Measurements from ENCODE around the gene SHPK. TPM values are rescaled to one million over a fixed set of nuclear protein-coding genes. Genes with fewer than 3 reads are reported as not detected.
A peak's percentile ranks its signal among the peaks of the same experiment; 100 is the strongest.

SHPK gene
- polyA plus RNA-seq, 1 donor, result 21.3 TPM

- H3K9me3 ChIP-seq (ENCODE audit: control insufficient read depth, low read depth, low read length), result no peaks in the 10 kb centered on the region
- peak; percentile 34 to 41 for DNase-seq
- 100% methylated on average over 1 of the region's 20 CpGs for WGBS (ENCODE audit: insufficient coverage, low lambda C conversion rate)
- H3K36me3 ChIP-seq (ENCODE audit: control insufficient read depth, insufficient read depth, low read length), result peaks cover 42% of the 10 kb centered on the region
- no peaks in the 10 kb centered on the region for H3K4me1 ChIP-seq (ENCODE audit: control insufficient read depth, insufficient read depth, low read length)
- H3K4me3 ChIP-seq (ENCODE audit: low read length), result no peak overlapping the region
- H3K27ac ChIP-seq (ENCODE audit: low read length), result no peak overlapping the region
- H3K27me3 ChIP-seq (ENCODE audit: control insufficient read depth, insufficient read depth, low read length), result no peaks in the 10 kb centered on the region
Observed at GRCh38 chr17:3647769-3648555, 11.9 kb upstream of the SHPK start.

- no CpG with 5 or more reads among the region's 12 CpGs for WGBS (ENCODE audit: insufficient coverage, low lambda C conversion rate)
- no peaks in the 10 kb centered on the region for H3K9me3 ChIP-seq (ENCODE audit: control insufficient read depth, low read depth, low read length)
- H3K27me3 ChIP-seq (ENCODE audit: control insufficient read depth, insufficient read depth, low read length), result no peaks in the 10 kb centered on the region
- no peaks in the 10 kb centered on the region for H3K4me1 ChIP-seq (ENCODE audit: control insufficient read depth, insufficient read depth, low read length)
- peaks cover 42% of the 10 kb centered on the region for H3K36me3 ChIP-seq (ENCODE audit: control insufficient read depth, insufficient read depth, low read length)
- H3K27ac ChIP-seq (ENCODE audit: low read length), result no peak overlapping the region
- no peak for DNase-seq
- no peak overlapping the region for H3K4me3 ChIP-seq (ENCODE audit: low read length)
Observed at GRCh38 chr17:3647251-3647650, 11.2 kb upstream of the SHPK start.

DNA sequence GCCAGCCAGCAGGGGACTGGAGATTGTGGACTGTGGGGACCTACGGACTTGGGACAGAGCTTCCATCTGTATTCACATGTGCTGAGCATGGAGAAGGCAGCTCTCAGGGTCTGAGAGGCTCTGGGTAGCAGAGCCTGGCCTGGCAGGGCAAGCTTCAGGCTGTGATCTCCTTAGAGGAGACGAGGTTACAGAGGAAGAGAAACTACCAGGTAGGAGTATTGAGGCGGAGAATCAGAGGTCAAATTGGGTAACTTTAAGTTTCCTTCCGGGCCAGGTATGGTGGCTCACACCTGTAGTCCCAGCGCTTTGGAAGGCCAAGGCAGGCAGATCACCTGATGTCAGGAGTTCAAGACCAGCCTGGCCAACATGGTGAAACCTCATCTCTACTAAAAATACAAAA lies 9.3 kb upstream of the SHPK start:
- Histone ChIP-seq H3K27ac (ENCODE audit: low read length) (no peak overlapping the region), H3K27me3 (ENCODE audit: control insufficient read depth, insufficient read depth, low read length) (no peaks in the 10 kb centered on the region), H3K4me3 (ENCODE audit: low read length) (no peak overlapping the region), H3K4me1 (ENCODE audit: control insufficient read depth, insufficient read depth, low read length) (no peaks in the 10 kb centered on the region), H3K9me3 (ENCODE audit: control insufficient read depth, low read depth, low read length) (no peaks in the 10 kb centered on the region), H3K36me3 (ENCODE audit: control insufficient read depth, insufficient read depth, low read length) (peaks cover 43% of the 10 kb centered on the region)
- no peak for DNase-seq
- WGBS (ENCODE audit: insufficient coverage, low lambda C conversion rate), result no CpG with 5 or more reads among the region's 5 CpGs

GRCh38 chr17:3643889-3644349 lies 7.9 kb upstream of the SHPK start:
- H3K27ac ChIP-seq (ENCODE audit: low read length), result no peak overlapping the region
- WGBS (ENCODE audit: insufficient coverage, low lambda C conversion rate), result 100% methylated on average over 2 of the region's 4 CpGs
- peaks cover 34% of the 10 kb centered on the region for H3K36me3 ChIP-seq (ENCODE audit: control insufficient read depth, insufficient read depth, low read length)
- H3K4me3 ChIP-seq (ENCODE audit: low read length), result no peak overlapping the region
- H3K4me1 ChIP-seq (ENCODE audit: control insufficient read depth, insufficient read depth, low read length), result no peaks in the 10 kb centered on the region
- H3K9me3 ChIP-seq (ENCODE audit: control insufficient read depth, low read depth, low read length), result no peaks in the 10 kb centered on the region
- DNase-seq, result no peak
- H3K27me3 ChIP-seq (ENCODE audit: control insufficient read depth, insufficient read depth, low read length), result no peaks in the 10 kb centered on the region

DNA sequence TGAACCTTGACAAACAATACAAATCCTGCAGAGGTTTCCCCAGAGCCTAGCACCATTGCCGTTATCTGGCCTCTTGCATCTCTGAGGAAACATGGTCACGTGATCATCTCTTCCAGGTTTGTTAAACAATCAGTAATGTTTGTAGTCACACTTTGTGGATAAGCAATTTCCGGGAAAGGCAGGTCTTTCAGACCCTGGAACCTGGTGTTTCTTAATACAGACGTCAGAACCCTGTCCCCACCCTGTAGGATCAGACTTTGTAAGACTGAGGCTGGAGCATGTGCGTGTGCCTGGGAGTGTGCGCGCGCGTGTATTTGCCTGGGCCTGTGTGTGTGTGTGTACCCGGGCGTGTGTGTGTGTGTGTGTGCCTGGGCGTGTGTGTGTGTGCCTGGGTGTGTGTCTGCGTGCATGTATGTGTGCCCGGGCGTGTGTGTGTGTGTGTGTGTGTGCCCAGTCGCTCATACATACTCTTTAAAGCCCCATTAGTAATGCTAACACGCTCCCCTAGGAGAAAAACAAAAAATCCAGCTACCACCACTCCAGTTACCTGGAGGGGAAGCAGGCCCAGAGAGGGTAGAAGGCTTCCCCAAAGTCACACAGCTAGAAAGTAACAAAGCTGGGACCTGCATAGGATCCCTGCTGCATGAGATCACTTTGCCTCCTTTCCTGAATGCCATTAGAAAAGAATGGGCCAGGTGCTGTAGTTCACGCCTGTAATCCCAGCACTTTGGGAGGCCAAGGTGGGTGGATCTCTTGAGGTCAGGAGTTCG lies 5.9 kb upstream of the SHPK start:
- DNase-seq, result peak in 1 of 2 donors; percentile 68
- Histone ChIP-seq H3K4me3 (ENCODE audit: low read length) (no peak overlapping the region), H3K9me3 (ENCODE audit: control insufficient read depth, low read depth, low read length) (no peaks in the 10 kb centered on the region), H3K27ac (ENCODE audit: low read length) (no peak overlapping the region), H3K27me3 (ENCODE audit: control insufficient read depth, insufficient read depth, low read length) (no peaks in the 10 kb centered on the region), H3K4me1 (ENCODE audit: control insufficient read depth, insufficient read depth, low read length) (no peaks in the 10 kb centered on the region), H3K36me3 (ENCODE audit: control insufficient read depth, insufficient read depth, low read length) (peaks cover 24% of the 10 kb centered on the region)
- no CpG with 5 or more reads among the region's 19 CpGs for WGBS (ENCODE audit: insufficient coverage, low lambda C conversion rate)

DNA sequence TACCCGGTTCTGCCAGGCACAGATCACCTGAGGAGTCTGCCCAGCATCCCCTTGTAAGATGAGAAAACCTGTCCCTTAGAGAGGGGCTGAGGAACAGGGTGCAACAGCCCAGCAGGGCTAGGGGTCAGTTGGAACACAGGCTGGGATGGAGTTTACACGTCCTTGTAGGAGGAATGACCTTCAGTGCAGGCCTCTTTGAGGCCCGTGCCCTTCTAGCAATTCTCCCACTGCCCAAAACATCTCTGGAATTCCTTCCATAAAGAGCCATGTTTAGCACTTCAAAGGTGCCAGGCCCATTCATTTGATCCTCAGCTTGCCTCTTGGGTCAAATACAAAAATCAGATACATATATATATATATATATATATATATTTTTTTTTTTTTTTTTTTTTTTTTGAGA lies 5.0 kb upstream of the SHPK start:
- peaks cover 20% of the 10 kb centered on the region for H3K36me3 ChIP-seq (ENCODE audit: control insufficient read depth, insufficient read depth, low read length)
- no peaks in the 10 kb centered on the region for H3K4me1 ChIP-seq (ENCODE audit: control insufficient read depth, insufficient read depth, low read length)
- H3K9me3 ChIP-seq (ENCODE audit: control insufficient read depth, low read depth, low read length), result no peaks in the 10 kb centered on the region
- no peaks in the 10 kb centered on the region for H3K27me3 ChIP-seq (ENCODE audit: control insufficient read depth, insufficient read depth, low read length)
- no peak for DNase-seq
- H3K27ac ChIP-seq (ENCODE audit: low read length), result no peak overlapping the region
- no CpG with 5 or more reads among the region's 3 CpGs for WGBS (ENCODE audit: insufficient coverage, low lambda C conversion rate)
- H3K4me3 ChIP-seq (ENCODE audit: low read length), result no peak overlapping the region

GRCh38 chr17:3639981-3640596 lies 4.0 kb upstream of the SHPK start:
- H3K36me3 ChIP-seq (ENCODE audit: control insufficient read depth, insufficient read depth, low read length), result peaks cover 18% of the 10 kb centered on the region
- no peaks in the 10 kb centered on the region for H3K4me1 ChIP-seq (ENCODE audit: control insufficient read depth, insufficient read depth, low read length)
- WGBS (ENCODE audit: insufficient coverage, low lambda C conversion rate), result no CpG with 5 or more reads among the region's 7 CpGs

GRCh38 chr17:3636908-3637373 lies 891 bp upstream of the SHPK start:
- no peak for DNase-seq
- no peaks in the 10 kb centered on the region for H3K9me3 ChIP-seq (ENCODE audit: control insufficient read depth, low read depth, low read length)
- H3K36me3 ChIP-seq (ENCODE audit: control insufficient read depth, insufficient read depth, low read length), result peaks cover 12% of the 10 kb centered on the region
- peaks cover 10% of the 10 kb centered on the region for H3K4me1 ChIP-seq (ENCODE audit: control insufficient read depth, insufficient read depth, low read length)
- WGBS (ENCODE audit: insufficient coverage, low lambda C conversion rate), result 8% methylated on average over 5 of the region's 31 CpGs
- no peaks in the 10 kb centered on the region for H3K27me3 ChIP-seq (ENCODE audit: control insufficient read depth, insufficient read depth, low read length)
- peak overlapping the region; percentile 76 for H3K4me3 ChIP-seq (ENCODE audit: low read length)
- peak overlapping the region; percentile 97 for H3K27ac ChIP-seq (ENCODE audit: low read length)

More at GRCh38 chr17:3639981-3640596, 4.0 kb upstream of the SHPK start:
- Histone ChIP-seq H3K27me3 (ENCODE audit: control insufficient read depth, insufficient read depth, low read length) (no peaks in the 10 kb centered on the region), H3K4me3 (ENCODE audit: low read length) (no peak overlapping the region), H3K9me3 (ENCODE audit: control insufficient read depth, low read depth, low read length) (no peaks in the 10 kb centered on the region), H3K27ac (ENCODE audit: low read length) (no peak overlapping the region)
- peak; percentile 48 to 58 for DNase-seq

GRCh38 chr17:3635474-3636153 lies 436 bp downstream of the SHPK start:
- peak; percentile 78 to 92 for DNase-seq
- Histone ChIP-seq H3K27ac (ENCODE audit: low read length) (peak overlapping the region; percentile 97), H3K27me3 (ENCODE audit: control insufficient read depth, insufficient read depth, low read length) (no peaks in the 10 kb centered on the region), H3K9me3 (ENCODE audit: control insufficient read depth, low read depth, low read length) (no peaks in the 10 kb centered on the region), H3K4me1 (ENCODE audit: control insufficient read depth, insufficient read depth, low read length) (peaks cover 10% of the 10 kb centered on the region), H3K4me3 (ENCODE audit: low read length) (peak overlapping the region; percentile 76), H3K36me3 (ENCODE audit: control insufficient read depth, insufficient read depth, low read length) (peaks cover 15% of the 10 kb centered on the region)
- WGBS (ENCODE audit: insufficient coverage, low lambda C conversion rate), result no CpG with 5 or more reads among the region's 38 CpGs

GRCh38 chr17:3632287-3632686 lies 3.8 kb downstream of the SHPK start:
- H3K4me1 ChIP-seq (ENCODE audit: control insufficient read depth, insufficient read depth, low read length), result peaks cover 10% of the 10 kb centered on the region
- no peak overlapping the region for H3K4me3 ChIP-seq (ENCODE audit: low read length)
- no peak for DNase-seq
- H3K27ac ChIP-seq (ENCODE audit: low read length), result no peak overlapping the region
- H3K9me3 ChIP-seq (ENCODE audit: control insufficient read depth, low read depth, low read length), result no peaks in the 10 kb centered on the region
- WGBS (ENCODE audit: insufficient coverage, low lambda C conversion rate), result 100% methylated on average over 1 of the region's 7 CpGs
- H3K27me3 ChIP-seq (ENCODE audit: control insufficient read depth, insufficient read depth, low read length), result no peaks in the 10 kb centered on the region
- H3K36me3 ChIP-seq (ENCODE audit: control insufficient read depth, insufficient read depth, low read length), result peaks cover 36% of the 10 kb centered on the region

Data from large intestine (tissue), 3 donors.